Esophagus muscularis mucosa (tissue), 4 donors: ENCODE data around the gene IGSF8. TPM values are rescaled to one million over a fixed set of nuclear protein-coding genes. Genes with fewer than 3 reads are reported as not detected.

Experiments
- DNase-seq: peaks from one replicate; pipeline ENCODE4 v3.0.0-alpha.2; 2017; ENCODE audit errors: extremely low spot score
- H3K27ac ChIP-seq, 4 donors: fragments of 200-600 bp; sonication (generic); replicated peaks in 1 of 4; 1 replicate in 3 of 4; 2 replicates in 1 of 4; pipeline ENCODE4 v1.5.1; 2016 to 2019; ENCODE audit warnings: mild to moderate bottlenecking in 1 of 4
- H3K27me3 ChIP-seq, 4 donors: fragments of 200-600 bp; sonication (generic); one replicate each; pipeline versions ENCODE4 v1.5.1 to v1.6.0; 2016 to 2019
- H3K36me3 ChIP-seq, 4 donors: fragments of 200-600 bp; sonication (generic); one replicate each; pipeline ENCODE4 v1.5.1; 2016 to 2019
- H3K4me1 ChIP-seq, 4 donors: fragments of 200-600 bp; sonication (generic); one replicate each; pipeline ENCODE4 v1.5.1; 2016 to 2019
- H3K4me3 ChIP-seq, 4 donors: fragments of 200-600 bp; sonication (generic); 1 replicate in 2 of 4; 2 replicates in 2 of 4; pipeline ENCODE4 v1.5.1; 2016 to 2019; ENCODE audit warnings: mild to moderate bottlenecking in 4 of 4, moderate library complexity in 1 of 4
- H3K9me3 ChIP-seq, 4 donors: fragments of 200-600 bp; sonication (generic); 1 replicate in 3 of 4; 2 replicates in 1 of 4; pipeline ENCODE4 v1.5.1; 2016 to 2019
- CTCF ChIP-seq, 3 experiments: fragments of 200-600 bp in 2 of 3; fragments of 450-650 bp in 1 of 3; sonication (generic) in 2 of 3; IDR thresholded peaks; one replicate each; pipeline ENCODE4 v1.5.1; 2017 to 2019; ENCODE audit warnings: antibody characterized with exemption in 3 of 3, mild to moderate bottlenecking in 2 of 3, moderate library complexity in 1 of 3
- EP300 ChIP-seq: sonication (generic); formaldehyde crosslinking; IDR thresholded peaks from one replicate; pipeline ENCODE4 v1.6.1; 2017; ENCODE audit warnings: antibody characterized with exemption
- POLR2A ChIP-seq: fragments of 450-650 bp; IDR thresholded peaks from one replicate; pipeline ENCODE4 v1.6.1; 2017; ENCODE audit warnings: antibody characterized with exemption, moderate library complexity, mild to moderate bottlenecking, low read depth
- POLR2AphosphoS5 ChIP-seq, 2 donors: sonication (generic); formaldehyde crosslinking; IDR thresholded peaks; one replicate each; pipeline ENCODE4 v1.6.1; 2017; ENCODE audit warnings: antibody characterized with exemption in 2 of 2
- WGBS: methylation state at CpG from one replicate; pipeline ENCODE4 v1.1.5; 2018; 5-methylcytosine and 5-hydroxymethylcytosine counted together
- intact Hi-C: fragments of 100-400 bp; cut with DNase I; formaldehyde crosslinking; loops from one replicate; pipeline ENCODE4 v1.15.1; 2023
- total RNA-seq, 4 donors: library from RNA; depleted of rRNA; stranded (reverse); fragments of >200 nt; gene quantifications; one replicate each; pipeline versions ENCODE4 v1.1.0 to v1.2.1, GENCODE V29; 2016

Gene IGSF8
- total RNA-seq, 4 donors from 2014 or later: 12.0 to 27.0 (median 21.9) TPM

- 80% methylated on average over 2 of the region's 2 CpGs for WGBS
- intact Hi-C loops: loop anchor here (2.0 kb wide), 1 partner anchor 37 kb away; no protein-coding TSS in a partner anchor
Measured at GRCh38 chr1:160045653-160046052, 52.8 kb downstream of the IGSF8 start.

GRCh38 chr1:160043543-160043942 lies 54.9 kb downstream of the IGSF8 start:
- H3K27me3 ChIP-seq: no peaks in the 10 kb centered on the region
- intact Hi-C loops: no loop called here

More at GRCh38 chr1:160045653-160046052, 52.8 kb downstream of the IGSF8 start:
- Histone ChIP-seq H3K27me3 (no peaks in the 10 kb centered on the region), H3K27ac (no peak overlapping the region), H3K4me1 (peaks cover 9 to 16% (median 14%) of the 10 kb centered on the region in 4 donors), H3K9me3 (no peaks in the 10 kb centered on the region), H3K4me3 (no peak overlapping the region), H3K36me3 (no peaks in the 10 kb centered on the region)
- no peak for DNase-seq
- TF ChIP-seq POLR2A: no peak
- TF ChIP-seq CTCF (IDR thresholded peaks at IDR 0.05): no peak
- no peak for TF ChIP-seq POLR2AphosphoS5 (IDR thresholded peaks at IDR 0.05)
- no peak for TF ChIP-seq EP300

More at GRCh38 chr1:160043543-160043942, 54.9 kb downstream of the IGSF8 start:
- H3K4me3 ChIP-seq: no peak overlapping the region
- H3K4me1 ChIP-seq: peaks cover 9 to 16% (median 14%) of the 10 kb centered on the region in 4 donors
- TF ChIP-seq CTCF (IDR thresholded peaks at IDR 0.05): no peak
- no peak for TF ChIP-seq EP300
- no peak for DNase-seq
- H3K9me3 ChIP-seq: no peaks in the 10 kb centered on the region
- no peaks in the 10 kb centered on the region for H3K36me3 ChIP-seq
- H3K27ac ChIP-seq: no peak overlapping the region

Other genes with a start within 250 kb of the IGSF8 start
- not detected for gene VSIG8, start 236.0 kb downstream of the IGSF8 start, total RNA-seq
- under 1 TPM in 2 of 4 donors, not detected in 2; 0.17 to 0.32 TPM for gene CFAP45, start 198.5 kb downstream of the IGSF8 start, total RNA-seq
- gene TAGLN2, start 173.1 kb downstream of the IGSF8 start, total RNA-seq: 100 to 1,000 TPM; 125 to 276 (median 228) TPM
- gene IGSF9, start 153.0 kb downstream of the IGSF8 start, total RNA-seq: under 1 TPM in 2 of 4 donors, not detected in 2; 0.17 to 0.23 TPM
- not detected for gene SLAMF9, start 144.4 kb downstream of the IGSF8 start, total RNA-seq
- 1 to 10 TPM; 2.8 to 4.9 (median 4.6) TPM for gene PIGM, start 66.6 kb downstream of the IGSF8 start, total RNA-seq
- gene KCNJ10, start 28.5 kb downstream of the IGSF8 start, total RNA-seq: under 1 TPM in 1 of 4 donors, not detected in 3; 0.06 TPM
- not detected for gene KCNJ9, start 17.1 kb downstream of the IGSF8 start, total RNA-seq
- gene ATP1A2, start 17.1 kb upstream of the IGSF8 start, total RNA-seq: 100 to 1,000 TPM; 101 to 214 (median 130) TPM
- 1 to 10 TPM in 1 of 4 donors, under 1 TPM in 2, not detected in 1; 0.17 to 2.1 (median 0.98) TPM for gene ATP1A4, start 53.0 kb upstream of the IGSF8 start, total RNA-seq
- 1 to 10 TPM; 2.9 to 4.9 (median 4.6) TPM for gene CASQ1, start 92.0 kb upstream of the IGSF8 start, total RNA-seq
- 100 to 1,000 TPM; 161 to 286 (median 239) TPM for gene PEA15, start 106.8 kb upstream of the IGSF8 start, total RNA-seq
- 100 to 1,000 TPM; 111 to 191 (median 172) TPM for gene DCAF8, start 163.9 kb upstream of the IGSF8 start, total RNA-seq
- gene PEX19, start 186.5 kb upstream of the IGSF8 start, total RNA-seq: 10 to 100 TPM; 43.6 to 54.2 (median 46.1) TPM
- gene COPA, start 244.6 kb upstream of the IGSF8 start, total RNA-seq: 100 to 1,000 TPM; 108 to 125 (median 116) TPM
- gene NCSTN, start 244.8 kb upstream of the IGSF8 start, total RNA-seq: 10 to 100 TPM; 45.6 to 59.7 (median 52.1) TPM